ENCODE measurements around the gene CCNYL1.
A peak's percentile ranks its signal among the peaks of the same experiment; 100 is the strongest.
"Not testable (repeated sequence)": the region's sequence is repeated elsewhere in the genome, so short reads cannot be mapped to it uniquely, and the experiment has no call there.

The CCNYL1 gene

DNA sequence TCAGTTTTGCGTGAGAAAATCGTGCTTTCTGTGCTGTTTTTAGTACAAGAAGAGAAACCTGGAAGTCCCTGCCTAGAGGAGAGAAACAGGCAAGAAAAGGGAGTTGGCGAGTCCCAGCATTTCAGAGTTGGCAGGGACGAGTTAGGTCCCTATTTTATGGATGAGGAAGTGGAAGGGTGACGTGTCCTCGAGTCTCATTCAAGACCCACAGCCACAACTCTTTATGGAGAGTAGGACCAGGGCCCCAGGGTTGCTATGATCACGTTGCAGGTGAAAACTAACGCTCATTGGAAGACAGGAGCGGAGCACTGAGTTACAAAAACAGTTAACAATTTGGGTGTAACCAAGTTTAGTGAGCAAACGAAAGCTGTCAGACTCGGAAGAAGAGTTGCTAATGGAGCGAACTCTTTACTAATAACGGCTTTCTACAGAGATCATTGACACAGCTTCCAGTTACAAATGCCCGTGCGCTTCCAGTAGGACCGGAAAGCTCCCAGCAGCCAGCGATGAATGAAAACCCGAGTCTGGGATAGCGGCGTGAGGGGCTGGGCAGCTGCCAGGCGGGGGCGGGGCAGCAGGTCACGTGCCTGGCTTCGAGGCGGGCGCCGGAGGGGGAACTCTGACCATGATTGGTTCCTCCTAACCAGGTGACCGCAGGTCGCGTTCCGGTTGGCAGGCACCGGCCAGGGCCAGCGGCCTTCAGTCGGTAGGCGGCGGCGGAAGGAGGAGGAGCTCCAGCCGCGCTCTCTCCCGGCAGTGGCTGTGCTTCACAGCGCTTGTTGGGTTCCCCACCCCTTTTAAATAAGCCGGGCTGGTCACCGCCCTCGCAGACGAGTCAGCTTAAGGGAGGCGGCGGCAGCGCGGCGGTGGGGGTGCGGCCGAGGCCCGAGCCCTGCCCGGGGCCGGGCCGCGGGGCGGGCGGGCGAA, at the start of gene CCNYL1:
TSS of gene CCNYL1 (plus strand) at position 827 of the 927 bp plus-strand sequence. CDS start 257 bp downstream, outside the sequence.
- Mint-ChIP-seq H3K4me1 (peaks cover 30% of the 10 kb centered on the region), H3K27ac (peak within 1 kb of the TSS; percentile 94), H3K9me3 (no peaks in the 10 kb centered on the region), H3K36me3 (peaks cover 3% of the 10 kb centered on the region), H3K4me3 (peak within 1 kb of the TSS; percentile 99), H3K27me3 (no peaks in the 10 kb centered on the region)

DNA sequence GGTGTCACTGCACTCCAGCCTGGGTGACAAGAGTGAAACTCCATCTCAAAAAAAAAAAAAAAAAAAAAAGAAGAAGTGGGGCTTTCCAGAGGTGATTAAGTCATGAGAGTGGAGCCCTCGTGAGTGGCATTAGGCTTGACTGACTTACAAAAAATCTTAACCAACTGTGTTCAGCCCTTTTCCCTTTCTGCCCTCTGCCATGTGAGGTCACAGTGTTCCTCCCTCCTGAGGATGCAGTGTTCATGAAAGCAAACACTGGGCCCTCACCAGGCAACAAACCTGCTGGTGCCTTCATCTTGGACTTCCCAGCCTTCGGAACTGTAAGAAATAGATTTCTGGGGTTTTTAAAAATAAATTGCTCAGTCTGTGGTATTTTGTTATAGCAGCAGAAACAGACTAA, 49.2 kb upstream of the CCNYL1 start:
- Mint-ChIP-seq H3K36me3 (no peaks in the 10 kb centered on the region), H3K27me3 (no peaks in the 10 kb centered on the region), H3K4me1 (no peaks in the 10 kb centered on the region), H3K27ac (no peak overlapping the region), H3K4me3 (no peak overlapping the region), H3K9me3 (no peaks in the 10 kb centered on the region)

DNA sequence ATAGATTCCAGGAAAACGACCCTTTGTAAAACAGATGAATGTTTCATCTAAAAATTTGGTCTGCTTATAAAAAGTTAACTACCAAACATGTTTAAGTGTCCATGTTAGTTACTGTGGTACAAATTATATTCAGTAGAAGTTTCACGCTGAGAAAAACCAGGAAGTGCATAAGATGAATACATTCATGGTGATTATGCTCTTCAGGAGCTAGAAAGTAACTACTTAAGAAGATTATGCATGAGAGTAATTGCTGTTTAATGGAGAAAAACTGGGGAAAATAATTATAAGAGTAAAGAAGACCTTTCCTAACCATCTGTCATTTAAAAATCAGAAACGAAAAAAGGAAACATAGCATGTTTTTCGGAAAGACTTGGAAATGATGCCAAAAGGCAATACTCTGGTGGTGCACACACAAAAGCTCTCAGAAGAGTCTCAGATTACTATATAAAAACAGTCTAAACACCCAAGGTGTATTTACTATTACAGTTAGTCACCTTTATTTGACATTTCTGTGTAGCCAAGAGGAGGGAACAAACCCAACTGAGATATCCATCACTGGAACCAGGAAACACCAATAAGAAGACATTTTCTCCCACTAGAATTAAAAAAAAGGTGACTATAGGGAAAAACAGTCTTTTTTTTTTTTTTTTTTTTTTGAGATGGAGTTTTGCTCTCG, 47.4 kb upstream of the CCNYL1 start:
- no peaks in the 10 kb centered on the region for H3K4me1 Mint-ChIP-seq
- no peak overlapping the region for H3K4me3 Mint-ChIP-seq
- no peaks in the 10 kb centered on the region for H3K9me3 Mint-ChIP-seq
- no peaks in the 10 kb centered on the region for H3K27me3 Mint-ChIP-seq
- no peaks in the 10 kb centered on the region for H3K36me3 Mint-ChIP-seq
- H3K27ac Mint-ChIP-seq: no peak overlapping the region

DNA sequence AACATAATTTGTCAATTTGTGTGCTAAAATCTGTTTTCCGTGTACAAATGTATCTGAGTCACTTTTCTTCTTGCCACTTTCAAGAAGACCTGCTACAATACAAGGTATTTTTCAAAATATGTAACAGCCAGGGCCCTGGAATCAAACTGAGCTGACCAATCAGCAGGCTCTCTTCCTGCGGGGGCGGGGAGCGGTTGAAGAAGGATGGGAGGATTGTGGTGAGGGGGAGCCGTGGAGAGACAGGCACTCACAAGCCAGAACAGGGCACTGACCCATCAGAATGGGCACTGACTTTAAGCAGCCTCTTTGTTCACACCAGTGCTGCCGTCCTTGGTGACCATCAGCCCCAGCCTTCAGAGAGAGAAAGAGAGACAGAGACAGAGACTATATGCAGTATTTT, 40.6 kb upstream of the CCNYL1 start:
- Mint-ChIP-seq H3K36me3 (no peaks in the 10 kb centered on the region), H3K27ac (no peak overlapping the region), H3K4me1 (no peaks in the 10 kb centered on the region), H3K27me3 (no peaks in the 10 kb centered on the region), H3K9me3 (no peaks in the 10 kb centered on the region), H3K4me3 (no peak overlapping the region)

DNA sequence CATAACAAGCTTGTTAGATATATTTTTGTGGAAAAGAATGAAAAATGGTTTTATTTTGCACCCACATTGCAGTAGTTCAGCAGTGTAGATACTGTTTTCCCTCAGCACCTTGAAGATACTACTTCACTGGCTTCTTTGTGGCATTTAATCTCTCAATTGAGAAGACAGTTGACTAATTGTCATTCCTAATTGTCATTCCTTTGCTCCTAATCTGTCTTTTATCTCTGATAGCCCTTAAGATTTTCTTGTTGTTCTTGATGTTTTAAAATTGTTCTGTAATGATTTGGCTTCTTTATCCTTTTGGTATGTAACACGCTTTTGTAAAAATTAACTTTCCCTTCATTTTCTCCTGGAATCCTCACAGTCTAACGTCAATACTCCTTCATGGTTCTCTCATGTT, 38.0 kb upstream of the CCNYL1 start:
- Mint-ChIP-seq H3K27ac (no peak overlapping the region), H3K27me3 (peaks cover 4% of the 10 kb centered on the region), H3K4me3 (no peak overlapping the region), H3K4me1 (no peaks in the 10 kb centered on the region), H3K9me3 (no peaks in the 10 kb centered on the region), H3K36me3 (no peaks in the 10 kb centered on the region)

DNA sequence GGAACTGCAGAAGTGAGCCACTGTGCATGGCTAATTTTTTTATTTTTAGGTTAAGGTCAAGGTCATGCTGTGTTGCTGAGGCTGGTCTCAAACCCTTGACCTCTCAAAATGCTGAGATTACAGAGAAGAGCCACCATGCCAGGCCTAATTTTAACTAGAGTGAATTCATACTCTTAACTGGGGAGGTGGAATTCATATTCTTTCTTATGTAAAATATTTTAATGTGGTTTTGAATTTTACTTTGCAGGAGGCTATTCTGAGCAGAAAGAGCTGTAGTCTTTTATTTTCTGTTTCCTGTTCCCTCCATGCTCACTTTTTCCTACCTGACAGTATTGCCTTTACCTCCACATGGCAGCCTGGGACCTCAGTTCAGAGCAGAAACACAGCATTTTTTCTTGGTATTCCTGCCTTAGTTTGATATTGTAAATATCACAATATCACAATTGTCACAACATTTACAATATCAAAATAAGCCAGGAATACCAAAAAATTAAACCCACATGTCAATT, 37.1 kb upstream of the CCNYL1 start:
- Mint-ChIP-seq H3K36me3 (no peaks in the 10 kb centered on the region), H3K9me3 (no peaks in the 10 kb centered on the region), H3K27ac (no peak overlapping the region), H3K4me1 (no peaks in the 10 kb centered on the region), H3K4me3 (no peak overlapping the region), H3K27me3 (peaks cover 4% of the 10 kb centered on the region)

DNA sequence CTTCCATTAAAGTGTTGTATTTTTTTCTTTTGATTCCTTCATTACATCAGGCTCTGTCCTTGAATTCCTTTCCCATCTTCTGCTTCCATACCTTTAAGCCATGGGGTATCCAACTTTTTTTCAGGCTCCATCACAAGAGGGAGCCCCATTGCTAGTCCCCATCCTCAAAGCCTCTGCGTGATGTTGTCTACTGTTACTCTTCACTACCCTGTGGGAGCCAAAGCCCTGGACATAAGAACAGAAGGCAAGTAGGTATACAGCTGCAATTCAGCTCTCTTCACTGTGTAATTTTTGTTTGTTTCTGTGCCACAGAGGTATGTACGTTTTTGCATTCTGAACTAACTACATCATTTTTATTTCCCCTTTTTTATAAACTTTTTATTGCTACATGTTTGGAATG, 36.6 kb upstream of the CCNYL1 start:
- Mint-ChIP-seq H3K27me3 (peaks cover 9% of the 10 kb centered on the region), H3K9me3 (no peaks in the 10 kb centered on the region), H3K4me1 (no peaks in the 10 kb centered on the region), H3K36me3 (peaks cover 2% of the 10 kb centered on the region), H3K4me3 (no peak overlapping the region), H3K27ac (no peak overlapping the region)

DNA sequence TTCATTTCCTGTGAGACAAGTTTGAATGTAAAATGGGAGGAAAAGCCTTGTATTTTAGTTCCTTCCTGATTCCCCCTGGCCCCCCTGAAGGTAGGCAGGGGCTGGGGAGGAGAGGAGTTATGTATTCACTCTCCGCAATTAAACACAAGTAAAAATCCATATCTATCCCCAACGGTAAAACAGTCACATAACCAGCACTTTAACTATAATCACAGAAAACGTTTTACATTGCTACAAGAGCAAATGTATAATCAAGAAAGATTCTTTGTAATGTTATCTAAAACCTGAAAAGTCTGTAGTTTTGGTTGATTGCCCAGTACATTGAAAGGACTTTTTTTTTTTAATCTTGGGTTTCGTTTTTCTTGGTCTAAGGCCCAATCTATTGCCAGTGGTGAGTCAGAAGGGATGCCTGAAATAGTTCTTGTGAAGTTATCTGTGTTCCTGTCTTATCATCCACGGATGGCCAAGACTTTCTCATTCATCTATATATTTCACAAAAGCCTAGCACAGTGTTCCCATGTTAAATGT, 34.5 kb upstream of the CCNYL1 start:
- Mint-ChIP-seq H3K27me3 (peaks cover 15% of the 10 kb centered on the region), H3K4me1 (no peaks in the 10 kb centered on the region), H3K9me3 (no peaks in the 10 kb centered on the region), H3K4me3 (no peak overlapping the region), H3K27ac (no peak overlapping the region), H3K36me3 (peaks cover 2% of the 10 kb centered on the region)

DNA sequence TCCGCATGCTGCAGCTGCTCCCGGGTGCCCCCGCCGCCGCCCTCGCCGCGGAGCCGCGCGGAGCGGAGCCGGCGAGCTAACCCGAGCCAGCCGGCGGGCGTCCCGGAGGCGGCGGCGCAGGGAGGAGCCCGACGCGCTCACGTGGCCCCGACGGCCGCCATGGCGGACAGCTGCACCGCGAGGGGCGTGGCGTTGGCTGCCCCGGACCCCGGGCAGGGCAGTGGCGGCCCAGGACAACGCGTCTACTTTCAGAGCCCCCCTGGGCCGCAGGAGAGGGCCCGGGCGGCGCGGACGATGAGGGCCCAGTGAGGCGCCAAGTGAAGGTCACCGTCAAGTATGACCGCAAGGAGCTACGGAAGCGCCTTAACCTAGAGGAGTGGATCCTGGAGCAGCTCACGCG, 30.0 kb upstream of the CCNYL1 start:
- H3K4me1 Mint-ChIP-seq: no peaks in the 10 kb centered on the region
- no peak overlapping the region for H3K27ac Mint-ChIP-seq
- H3K27me3 Mint-ChIP-seq: peaks cover 16% of the 10 kb centered on the region
- H3K36me3 Mint-ChIP-seq: peaks cover 2% of the 10 kb centered on the region
- no peak overlapping the region for H3K4me3 Mint-ChIP-seq
- H3K9me3 Mint-ChIP-seq: no peaks in the 10 kb centered on the region

DNA sequence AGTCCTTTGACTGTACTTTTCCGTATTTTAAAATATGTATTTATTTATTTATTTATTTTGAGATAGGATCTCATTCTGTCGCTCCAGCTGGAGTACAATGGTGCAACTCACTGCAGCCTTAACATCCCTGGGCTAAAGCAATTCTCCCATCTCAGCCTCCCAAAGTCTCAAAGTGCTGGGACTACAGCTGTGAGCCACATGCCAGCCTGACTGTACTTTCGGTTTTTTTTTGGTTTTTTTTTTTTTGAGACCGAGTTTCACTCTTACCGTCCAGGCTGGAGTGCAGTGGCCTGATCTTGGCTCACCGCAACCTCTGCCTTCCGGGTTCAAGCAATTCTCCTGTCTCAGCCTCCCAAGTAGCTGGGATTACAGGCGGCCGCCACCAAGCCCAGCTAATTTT, 28.9 kb upstream of the CCNYL1 start:
- Mint-ChIP-seq H3K27ac (no peak overlapping the region), H3K9me3 (no peaks in the 10 kb centered on the region), H3K4me3 (no peak overlapping the region), H3K27me3 (peaks cover 12% of the 10 kb centered on the region), H3K36me3 (peaks cover 2% of the 10 kb centered on the region), H3K4me1 (no peaks in the 10 kb centered on the region)

DNA sequence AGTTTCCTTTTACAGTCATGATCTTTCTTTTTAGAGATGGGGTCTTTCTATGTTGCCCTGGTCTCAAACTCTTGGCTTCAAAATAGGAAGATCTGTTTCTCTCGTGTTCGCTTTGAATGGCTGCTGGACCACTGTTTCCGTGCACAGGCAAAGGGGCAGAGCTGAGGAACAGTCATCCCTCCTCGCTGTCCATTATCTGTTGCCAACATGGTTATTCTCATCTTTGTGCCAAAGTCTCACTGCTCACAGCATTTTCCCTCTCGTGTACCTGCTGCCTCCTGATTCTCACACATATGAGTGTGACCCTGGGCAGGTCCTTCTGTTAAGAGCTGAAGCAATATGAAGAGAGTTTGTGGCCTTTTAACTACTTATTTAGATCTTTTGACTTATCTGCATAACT, 28.0 kb upstream of the CCNYL1 start:
- H3K27ac Mint-ChIP-seq: no peak overlapping the region
- no peak overlapping the region for H3K4me3 Mint-ChIP-seq
- H3K27me3 Mint-ChIP-seq: peaks cover 12% of the 10 kb centered on the region
- H3K4me1 Mint-ChIP-seq: peaks cover 3% of the 10 kb centered on the region
- no peaks in the 10 kb centered on the region for H3K9me3 Mint-ChIP-seq
- H3K36me3 Mint-ChIP-seq: peaks cover 2% of the 10 kb centered on the region

DNA sequence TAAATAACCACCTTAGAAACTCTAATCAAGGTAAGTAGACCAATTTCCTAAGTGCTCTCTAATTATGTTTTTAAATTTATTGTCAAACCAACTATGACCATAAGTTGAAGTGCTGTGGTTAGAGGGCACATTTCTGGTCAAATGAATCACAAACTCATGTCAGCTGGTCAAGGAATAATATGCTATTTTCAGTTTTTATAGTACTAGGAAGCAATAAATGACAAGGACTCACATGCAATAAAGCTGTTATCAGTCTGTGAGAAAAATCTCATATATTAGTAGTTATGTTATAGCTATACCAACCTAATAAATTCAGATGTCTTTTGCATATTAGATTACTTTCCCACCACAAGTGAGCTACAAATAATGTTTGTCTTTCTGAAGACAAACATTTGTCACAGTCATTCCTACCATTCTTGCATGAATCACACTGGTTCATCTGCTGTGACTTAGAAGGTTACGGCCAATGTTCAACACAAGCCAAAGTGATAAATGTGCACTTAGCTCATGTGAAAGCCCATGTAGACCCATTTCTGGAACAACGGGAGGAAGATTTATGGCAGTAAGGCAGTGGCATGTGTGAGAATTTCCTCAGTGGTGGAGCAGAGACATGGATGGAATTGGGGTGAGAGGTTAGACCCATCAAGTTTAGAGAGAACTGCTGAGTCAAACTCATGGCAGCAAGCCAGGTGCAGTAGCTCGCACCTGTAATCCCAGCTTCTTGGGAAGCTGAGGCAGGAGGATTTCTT, 27.4 kb upstream of the CCNYL1 start:
- Mint-ChIP-seq H3K27me3 (peaks cover 12% of the 10 kb centered on the region), H3K9me3 (no peaks in the 10 kb centered on the region), H3K4me3 (no peak overlapping the region), H3K4me1 (peaks cover 5% of the 10 kb centered on the region), H3K27ac (peak overlapping the region; percentile 78), H3K36me3 (peaks cover 2% of the 10 kb centered on the region)

DNA sequence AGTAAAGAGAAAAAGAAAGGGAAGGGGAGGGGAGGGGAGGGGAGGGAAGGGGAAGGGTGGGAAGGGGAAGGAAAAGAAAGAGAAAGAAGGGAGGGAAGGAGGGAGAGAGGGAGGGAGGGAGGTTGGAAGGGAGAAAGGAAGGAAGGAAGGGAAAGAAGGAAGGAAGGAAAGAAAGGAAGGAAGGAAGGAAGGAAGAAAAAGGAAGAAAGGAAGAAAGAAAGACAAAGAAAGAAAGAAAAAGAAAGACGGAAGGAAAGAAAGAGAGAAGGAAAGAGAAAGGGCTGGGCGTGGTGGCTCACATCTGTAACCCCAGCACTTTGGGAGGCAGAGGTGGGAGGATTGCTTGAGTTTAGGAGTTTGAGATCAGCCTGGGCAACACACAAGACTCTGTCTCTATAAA, 24.6 kb upstream of the CCNYL1 start:
- Mint-ChIP-seq H3K4me3 (no peak overlapping the region), H3K4me1 (peaks cover 5% of the 10 kb centered on the region), H3K27me3 (peaks cover 1% of the 10 kb centered on the region), H3K9me3 (no peaks in the 10 kb centered on the region), H3K27ac (peak overlapping the region; percentile 55), H3K36me3 (no peaks in the 10 kb centered on the region)

DNA sequence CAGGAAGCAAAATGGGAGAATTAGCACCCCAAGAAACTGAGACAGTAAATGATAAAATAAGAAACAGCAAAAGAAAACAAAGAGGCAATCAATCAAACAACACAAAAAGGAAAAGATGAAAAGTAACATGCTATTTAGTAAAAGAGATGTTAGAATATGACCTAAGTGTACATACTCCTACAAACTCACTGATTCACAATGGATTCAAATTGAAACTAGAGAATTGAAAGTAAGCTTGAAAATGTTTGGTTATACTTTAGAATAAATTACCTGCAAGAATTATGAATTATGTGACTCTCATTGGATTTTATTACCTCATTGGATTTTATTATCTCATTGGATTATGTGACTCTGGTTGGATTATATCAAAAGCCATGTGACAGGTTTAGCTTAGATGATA, 22.8 kb upstream of the CCNYL1 start:
- Mint-ChIP-seq H3K27me3 (no peaks in the 10 kb centered on the region), H3K4me1 (peaks cover 10% of the 10 kb centered on the region), H3K36me3 (no peaks in the 10 kb centered on the region), H3K27ac (no peak overlapping the region), H3K4me3 (no peak overlapping the region), H3K9me3 (no peaks in the 10 kb centered on the region)

DNA sequence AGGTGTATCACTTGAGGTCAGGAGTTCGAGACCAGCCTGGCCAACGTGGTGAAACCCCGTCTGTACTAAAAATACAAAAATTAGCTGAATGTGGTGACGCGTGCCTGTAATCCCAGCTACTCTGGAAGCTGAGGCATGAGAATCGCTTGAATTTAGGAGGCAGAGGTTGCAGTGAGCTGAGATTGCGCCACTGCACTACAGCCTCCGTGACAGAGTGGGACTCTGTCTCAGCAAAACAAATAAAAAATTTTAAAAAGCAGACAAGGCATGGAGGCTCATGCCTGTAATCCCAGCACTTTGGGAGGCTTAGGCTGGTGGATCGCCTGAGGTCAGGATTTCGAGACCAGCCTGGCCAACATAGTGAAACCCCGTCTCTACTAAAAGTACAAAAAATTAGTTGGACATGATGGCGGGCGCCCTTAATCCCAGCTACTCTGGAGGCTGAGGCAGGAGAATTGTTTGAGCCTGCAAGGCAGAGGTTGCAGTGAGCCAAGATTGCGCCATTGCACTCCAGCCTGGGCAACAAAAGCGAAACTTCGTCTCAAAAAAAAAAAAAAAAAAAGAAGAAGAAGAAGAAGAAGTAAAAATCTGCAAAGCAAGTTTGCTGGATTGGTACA, 20.5 kb upstream of the CCNYL1 start:
- H3K27me3 Mint-ChIP-seq, H3K4me1 Mint-ChIP-seq, H3K4me3 Mint-ChIP-seq, H3K9me3 Mint-ChIP-seq, H3K36me3 Mint-ChIP-seq, H3K27ac Mint-ChIP-seq: not testable (repeated sequence)

All from activated naive CD4-positive, alpha-beta T cell treated with anti-CD3 and anti-CD28 coated beads, Interleukin-2, amount 50 U/mL, for 24 hours (primary cell).